Stimulated activated naive CD4-positive, alpha-beta T cell treated with Interleukin-2 at 50 U/mL for 16 hours (primary cell): ENCODE data around the gene PI4K2A.
A peak's percentile ranks its signal among the peaks of the same experiment; 100 is the strongest.
"Not testable (repeated sequence)": the region's sequence is repeated elsewhere in the genome, so short reads cannot be mapped to it uniquely, and the experiment has no call there.

ENCODE experiments used
- DNase-seq: peaks from one replicate; lab custom pipeline; 2025; lab: John Stamatoyannopoulos, UW

Gene PI4K2A

DNA sequence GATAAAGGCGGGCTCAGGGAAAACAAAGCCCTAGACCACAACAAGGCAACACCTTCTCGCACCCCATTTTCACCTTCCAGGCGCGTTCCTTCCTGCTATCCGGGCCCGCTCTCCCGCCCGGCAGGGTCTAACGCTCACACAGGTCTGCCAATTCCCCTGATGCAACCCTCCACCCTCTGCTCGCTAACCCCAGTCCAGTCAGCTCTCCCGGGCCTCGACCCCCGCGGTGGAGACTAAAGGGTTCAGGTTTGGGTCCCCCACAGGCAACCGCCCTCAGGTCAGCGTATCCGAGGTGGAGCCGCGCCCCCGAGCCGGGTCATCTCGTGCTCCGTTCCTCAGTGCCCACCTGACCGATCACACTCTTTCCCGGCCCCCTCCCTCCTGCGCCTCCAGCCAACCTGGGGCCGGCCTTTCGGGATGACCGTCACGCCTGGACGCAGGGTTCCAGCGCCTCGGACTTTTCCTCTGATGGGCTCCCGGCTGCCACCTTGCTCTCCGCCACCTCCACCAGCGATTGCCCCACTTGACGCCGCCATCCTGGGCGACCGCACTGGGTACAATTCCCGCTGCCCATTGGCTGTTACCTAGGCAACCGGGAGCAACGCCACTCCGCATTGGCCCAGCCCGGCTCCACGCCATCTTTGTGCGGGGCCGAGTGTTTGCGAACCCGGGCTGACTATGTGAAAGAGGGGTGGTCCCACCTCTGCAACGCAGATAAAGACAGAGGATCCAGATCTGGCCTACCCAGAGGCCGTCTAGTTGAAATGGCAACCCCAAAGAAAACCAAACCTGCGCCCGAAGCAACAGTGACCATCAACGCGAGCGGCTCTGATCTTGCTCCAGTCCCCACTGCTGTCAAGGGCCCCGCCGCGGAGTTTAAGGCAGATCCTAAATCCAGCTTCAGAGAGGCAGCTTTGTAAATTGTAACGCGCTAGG, 7.3 kb upstream of the PI4K2A start, which contains the start of gene MORN4:
Gene MORN4, minus strand, starts transcription at position 552 of the 936 bp plus-strand sequence. CDS start 13,847 bp downstream, outside the sequence.
- DNase-seq, result peak; percentile 92

DNA sequence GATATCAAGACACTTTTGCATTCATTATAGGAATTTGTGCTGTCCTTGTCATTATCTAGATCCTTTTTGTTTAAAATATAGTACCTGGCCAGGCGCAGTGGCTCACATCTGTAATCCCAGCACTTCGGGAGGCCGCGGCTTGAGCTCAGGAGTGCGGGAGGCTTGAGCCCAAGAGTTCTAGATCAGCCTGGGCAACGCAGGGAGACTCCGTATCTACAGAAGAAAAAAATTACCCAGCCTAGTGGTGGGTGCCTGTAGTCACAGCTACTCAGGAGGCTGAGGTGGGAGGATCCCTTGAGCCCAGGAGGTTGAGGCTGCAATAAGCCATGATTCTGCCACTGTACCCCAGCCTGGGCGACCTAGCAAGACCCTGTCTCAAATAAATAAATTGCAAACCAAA, 6.5 kb upstream of the PI4K2A start:
- DNase-seq, result no peak

DNA sequence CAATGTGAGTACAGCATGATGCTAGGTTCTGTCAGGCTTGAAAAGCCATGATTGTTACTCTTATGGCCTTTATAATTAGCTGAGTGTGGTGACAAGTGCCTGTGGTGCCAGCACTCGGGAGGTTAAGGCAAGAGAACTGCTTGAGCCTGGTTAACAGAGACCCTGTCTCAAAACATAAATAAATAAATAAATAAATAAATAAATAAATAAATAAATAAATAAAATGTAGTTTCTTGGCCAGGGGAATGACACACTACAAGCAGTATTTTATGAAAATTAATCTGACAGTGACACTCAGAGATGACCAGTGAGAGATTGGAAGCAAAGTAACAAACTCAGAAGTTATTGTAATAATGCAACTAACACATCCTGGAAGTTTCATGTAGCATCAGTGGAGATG, 4.9 kb upstream of the PI4K2A start:
- DNase-seq, result no peak

DNA sequence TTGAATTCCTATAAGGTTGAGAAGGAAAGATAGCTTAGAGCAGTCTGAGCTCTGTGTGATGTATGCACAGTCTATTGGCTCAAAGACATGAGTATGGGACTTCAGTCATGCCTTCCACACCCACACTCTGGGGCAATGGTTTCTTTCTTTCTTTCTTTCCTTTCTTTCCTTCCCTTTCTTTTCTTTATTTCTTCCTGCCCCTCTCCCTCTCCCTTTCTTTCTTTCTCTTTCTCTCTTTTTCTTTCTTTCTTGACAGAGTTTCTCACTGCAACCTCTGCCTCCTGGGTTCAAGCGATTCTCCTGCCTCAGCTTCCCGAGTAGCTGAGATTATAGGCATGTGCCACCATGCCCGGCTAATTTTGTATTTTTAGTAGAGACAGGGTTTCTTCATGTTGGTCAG, 1.4 kb upstream of the PI4K2A start:
- not testable (repeated sequence) for DNase-seq

DNA sequence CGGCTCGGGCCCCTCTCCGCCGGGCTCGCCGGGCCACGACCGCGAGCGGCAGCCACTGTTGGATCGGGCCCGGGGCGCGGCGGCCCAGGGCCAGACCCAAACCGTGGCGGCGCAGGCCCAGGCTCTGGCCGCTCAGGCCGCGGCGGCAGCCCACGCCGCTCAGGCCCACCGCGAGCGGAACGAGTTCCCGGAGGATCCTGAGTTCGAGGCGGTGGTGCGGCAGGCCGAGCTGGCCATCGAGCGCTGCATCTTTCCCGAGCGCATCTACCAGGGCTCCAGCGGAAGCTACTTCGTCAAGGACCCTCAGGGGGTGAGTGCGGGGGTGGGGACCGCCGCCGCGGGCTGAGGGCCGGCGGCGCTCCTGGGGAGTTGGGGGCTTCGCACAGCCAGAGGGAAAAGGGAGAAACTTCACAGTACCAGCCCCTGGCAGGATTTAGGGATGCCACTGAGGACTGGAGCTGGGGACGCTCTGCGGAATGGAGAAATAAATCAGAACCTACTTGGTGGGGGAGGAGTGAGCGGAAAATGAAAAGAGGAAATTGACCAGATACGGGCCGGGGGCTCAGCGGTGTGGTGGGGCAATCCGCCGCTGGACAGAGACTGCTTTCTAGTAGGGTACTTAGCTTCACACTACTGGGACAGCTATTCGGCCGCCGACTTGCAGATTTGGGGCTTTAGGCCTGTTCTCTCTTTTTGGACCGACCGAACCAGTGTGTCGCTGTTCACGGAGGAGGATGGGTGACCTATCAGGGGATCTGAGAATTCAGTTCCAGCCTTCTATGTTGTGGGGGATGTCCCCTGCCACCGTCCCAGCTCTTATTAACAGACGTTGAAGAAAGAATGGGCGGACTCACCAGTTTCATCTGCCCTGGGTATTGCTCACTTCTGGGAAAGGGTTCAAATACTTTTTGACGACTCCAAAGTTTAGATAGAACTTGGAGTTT, 669 bp downstream of the PI4K2A start:
- DNase-seq, result peak; percentile 16

DNA sequence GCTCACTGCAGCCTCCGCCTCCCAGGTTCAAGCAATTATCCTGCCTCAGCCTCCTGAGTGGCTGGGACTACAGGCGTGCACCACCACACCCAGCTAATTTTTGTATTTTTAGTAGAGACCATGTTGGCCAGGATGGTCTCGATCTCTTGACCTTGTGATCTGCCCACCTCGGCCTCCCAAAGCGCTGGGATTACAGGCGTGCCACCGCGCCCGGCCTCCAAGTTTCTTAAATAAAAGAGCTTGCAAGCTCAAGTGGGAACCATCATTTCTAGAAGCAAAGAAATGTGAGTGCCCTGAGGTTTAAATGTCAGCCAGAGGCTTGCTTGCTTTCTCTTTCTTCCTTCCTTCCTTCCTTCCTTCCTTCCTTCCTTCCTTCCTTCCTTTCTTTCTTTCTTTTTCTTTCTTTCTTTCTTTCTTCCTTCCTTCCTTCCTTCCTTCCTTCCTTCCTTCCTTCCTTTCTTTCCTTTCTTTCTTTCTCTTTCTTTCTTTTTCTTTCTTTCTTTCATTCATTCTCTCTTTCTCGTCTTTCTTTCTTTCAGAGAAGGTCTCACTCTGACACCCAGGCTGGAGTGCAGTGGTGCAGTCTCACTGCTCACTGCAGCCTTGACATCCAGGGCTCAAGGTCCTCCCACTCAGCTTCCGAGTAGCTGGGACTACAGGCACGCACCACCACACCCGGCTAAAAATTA, 2.1 kb downstream of the PI4K2A start:
- not testable (repeated sequence) for DNase-seq

DNA sequence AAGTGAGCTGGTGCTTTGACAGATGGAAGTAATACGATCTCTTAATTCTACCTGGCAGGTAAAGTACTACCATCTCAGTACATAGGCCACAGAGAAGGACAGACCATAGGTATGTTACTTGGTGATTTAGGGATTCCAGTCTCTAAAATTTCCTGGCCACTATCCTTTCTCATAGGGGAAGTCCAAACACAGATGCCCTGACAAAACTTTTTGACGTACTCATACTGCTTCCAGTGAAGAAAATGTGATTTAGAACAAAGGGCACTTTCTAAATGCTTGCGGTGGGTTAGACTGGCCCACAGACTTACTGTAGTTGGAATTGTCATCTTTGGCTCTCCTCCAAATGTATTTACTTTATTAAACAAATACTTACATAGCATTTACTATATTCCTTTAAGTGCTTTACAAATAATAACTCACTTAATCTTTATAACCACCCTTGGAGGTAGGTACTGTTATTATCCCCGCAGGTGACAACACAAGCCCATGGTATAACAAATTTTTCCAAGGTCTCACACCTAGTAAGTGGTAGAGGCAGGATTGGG, 3.0 kb downstream of the PI4K2A start:
- DNase-seq, result no peak

DNA sequence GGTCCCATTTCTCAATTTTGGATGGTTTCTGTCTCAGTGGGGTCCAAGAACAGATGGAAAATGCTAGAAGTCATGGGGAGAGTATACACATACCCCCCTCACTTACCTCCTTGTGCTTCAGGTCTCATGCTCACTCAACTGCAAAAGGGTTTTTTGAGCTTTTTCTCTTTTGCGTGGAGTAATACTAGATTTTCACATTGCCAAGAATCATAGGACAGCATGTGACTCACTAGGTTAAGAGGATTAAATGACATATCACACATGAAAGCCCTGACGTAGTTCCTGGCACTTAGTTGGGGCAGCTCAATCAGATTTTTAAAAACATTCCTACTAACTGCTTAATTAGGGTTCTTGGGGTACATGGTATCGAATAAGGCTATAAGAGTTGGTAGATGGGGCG, 4.5 kb downstream of the PI4K2A start:
- no peak for DNase-seq

DNA sequence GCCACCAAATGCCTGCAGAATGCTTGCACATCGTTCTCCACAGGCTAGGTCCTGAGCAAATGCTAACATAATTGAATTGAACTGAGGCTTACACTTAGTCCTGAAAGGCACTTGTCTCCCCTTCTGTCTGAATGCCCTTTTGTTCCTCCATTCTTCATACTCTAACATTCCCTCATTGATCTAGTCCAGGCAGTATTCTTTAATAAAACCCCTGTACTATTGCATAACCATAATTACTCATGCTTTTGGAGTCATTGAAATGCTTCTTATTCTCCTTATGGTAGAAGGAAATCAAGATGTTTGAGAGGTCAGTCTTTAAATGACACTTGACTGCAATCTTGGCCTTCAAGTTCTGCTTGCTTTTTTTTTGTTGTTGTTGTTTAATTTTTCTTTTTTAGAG, 7.1 kb downstream of the PI4K2A start:
- DNase-seq, result no peak

DNA sequence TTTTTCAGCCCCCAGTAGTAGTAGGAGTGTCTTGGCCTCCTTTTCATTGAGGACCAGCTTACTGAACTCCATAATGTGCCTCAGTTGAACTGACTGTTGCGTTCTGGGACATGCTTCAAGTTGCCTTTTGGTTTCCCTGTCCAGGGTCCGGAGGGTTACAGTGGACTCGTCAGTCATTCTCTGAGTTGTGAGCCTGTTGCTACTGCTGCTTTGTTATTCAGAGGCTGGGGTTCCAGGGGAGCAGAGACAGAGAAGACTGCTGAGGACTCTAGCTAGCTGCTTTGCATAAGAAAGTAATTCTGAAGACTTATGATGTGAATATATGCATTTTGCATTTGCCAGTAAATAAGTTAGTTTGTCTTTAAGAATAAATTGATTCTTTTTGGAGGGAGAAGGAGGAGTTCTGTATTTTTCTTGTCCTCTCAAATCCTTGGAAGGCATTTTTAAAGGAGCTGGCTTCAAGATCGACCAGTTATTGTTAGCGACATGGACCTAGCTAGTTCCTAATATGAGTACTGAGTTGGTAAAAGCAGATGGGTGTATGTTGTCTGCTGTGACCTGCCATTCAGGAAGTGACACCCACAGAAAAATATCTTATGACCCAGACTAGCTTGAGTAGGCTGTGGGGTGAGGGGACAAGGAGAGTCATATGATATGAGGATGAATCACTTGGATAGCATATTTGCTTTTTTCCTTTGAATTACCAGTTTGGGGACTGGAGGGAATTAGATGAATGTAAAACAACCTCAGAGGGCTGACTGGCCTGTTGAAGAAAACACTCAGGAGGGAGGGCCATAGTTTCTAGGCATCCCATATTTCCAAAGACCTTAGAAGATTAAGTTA, 8.3 kb downstream of the PI4K2A start:
- DNase-seq, result peak; percentile 28

DNA sequence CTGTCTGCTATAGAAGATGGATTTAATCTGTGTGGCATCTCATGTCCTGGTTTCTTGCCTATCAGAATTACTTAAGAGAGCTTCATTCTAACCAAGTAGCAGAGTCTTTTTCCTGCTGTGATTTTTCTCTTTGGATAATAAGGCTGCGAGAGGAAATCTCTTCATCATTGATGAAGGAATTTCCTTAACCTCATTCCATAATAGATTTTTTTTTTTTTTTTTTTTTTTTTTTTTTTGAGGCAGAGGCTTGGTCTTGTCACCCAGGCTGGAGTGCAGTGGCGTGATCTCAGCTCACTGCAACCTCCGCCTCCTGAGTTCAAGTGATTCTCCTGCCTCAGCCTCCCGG, 8.9 kb downstream of the PI4K2A start:
- DNase-seq, result not testable (repeated sequence)

DNA sequence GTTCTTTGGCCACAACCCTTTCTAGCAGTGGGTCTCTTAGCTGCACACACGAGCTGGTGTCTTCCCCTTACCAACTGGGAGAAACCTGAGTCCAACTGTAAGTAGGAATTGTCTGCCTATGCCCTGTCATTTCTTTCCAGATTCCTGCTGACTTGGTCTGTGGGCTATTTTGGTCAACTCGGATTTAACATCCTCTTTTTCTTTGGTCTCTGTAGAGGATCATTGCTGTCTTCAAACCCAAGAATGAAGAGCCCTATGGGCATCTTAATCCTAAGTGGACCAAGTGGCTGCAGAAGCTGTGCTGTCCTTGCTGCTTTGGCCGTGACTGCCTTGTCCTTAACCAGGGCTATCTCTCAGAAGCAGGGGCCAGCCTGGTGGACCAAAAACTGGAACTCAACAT, 10.3 kb downstream of the PI4K2A start:
- DNase-seq, result no peak

DNA sequence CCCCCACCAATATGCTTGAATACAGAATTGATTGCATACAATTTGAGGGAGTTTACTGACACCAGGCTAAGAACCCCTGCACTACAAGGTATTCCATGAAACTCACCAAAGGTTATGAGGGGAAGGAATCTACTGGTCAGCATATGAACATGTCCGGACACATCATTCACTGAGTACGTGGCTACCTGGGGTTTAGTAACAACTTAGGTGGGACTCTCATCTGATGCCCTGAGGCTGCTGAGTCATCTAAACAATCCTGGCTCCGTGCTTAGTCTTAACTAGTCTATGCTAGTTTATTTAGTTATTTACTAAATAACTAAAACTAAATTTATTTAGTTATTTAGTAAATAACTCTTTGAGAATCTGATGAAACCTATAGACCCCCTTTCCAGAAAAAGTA, 11.3 kb downstream of the PI4K2A start:
- no peak for DNase-seq

DNA sequence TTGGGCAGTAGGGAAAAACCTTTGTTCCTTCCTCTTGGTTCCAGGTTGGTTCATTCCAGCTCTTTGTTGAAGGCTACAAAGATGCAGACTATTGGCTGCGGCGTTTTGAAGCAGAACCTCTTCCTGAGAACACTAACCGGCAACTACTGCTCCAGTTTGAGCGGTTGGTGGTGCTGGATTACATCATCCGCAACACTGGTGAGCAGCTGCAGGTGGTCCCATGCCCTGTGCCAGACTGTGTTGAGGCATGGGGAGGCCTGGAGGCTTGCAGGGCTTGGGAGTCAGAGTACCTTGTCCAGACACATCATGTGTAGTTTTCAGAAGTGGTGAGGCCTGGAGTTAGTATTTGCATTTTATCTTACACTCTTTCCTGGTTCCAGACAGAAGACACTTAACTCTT, 16.3 kb downstream of the PI4K2A start:
- DNase-seq, result no peak

DNA sequence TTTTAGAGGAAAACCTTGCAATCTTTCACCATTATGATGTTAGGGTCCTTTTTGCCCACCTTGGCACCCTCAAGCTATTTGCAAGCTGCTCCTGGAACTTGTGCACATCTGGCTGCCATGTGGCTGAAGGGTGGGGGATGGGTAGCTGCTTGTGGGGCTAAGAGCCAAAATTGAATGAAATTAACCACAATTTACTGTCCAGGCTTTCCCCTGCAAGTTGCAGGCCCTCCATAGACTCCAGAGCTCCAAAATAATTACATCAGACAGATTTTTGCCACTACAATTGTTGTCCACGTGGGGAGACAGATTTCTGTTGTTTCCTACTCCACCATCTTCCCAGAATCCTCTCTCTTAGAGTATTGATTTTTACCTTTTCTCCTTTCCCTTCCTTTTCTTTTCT, 19.1 kb downstream of the PI4K2A start:
- no peak for DNase-seq

DNA sequence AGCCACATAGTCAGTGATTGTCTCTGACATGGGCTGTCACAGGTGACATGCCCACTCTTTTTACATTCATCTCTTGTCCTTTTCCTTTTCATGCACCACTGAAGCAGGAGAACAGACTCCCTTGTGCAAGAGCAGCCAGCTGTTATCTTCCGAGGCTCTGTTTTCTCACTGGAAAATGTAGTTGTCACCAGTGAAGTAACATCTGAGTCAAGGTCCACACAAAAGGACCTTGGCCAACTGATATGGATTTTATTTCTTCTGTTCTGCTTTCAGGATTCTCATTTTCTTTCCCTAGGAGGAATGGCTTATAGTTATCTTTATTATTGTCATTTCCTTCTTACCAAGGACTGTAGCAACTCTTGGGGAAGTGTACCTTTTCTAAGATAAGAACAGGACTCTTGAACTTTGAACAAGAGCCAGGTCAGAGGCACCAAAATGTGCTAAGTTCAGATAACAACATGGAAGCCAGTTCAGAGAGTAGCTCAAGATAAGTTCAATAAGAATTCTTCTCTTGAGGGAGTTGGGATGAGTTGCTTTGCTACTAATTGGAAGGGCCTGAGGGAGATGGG, 23.9 kb downstream of the PI4K2A start:
- no peak for DNase-seq

DNA sequence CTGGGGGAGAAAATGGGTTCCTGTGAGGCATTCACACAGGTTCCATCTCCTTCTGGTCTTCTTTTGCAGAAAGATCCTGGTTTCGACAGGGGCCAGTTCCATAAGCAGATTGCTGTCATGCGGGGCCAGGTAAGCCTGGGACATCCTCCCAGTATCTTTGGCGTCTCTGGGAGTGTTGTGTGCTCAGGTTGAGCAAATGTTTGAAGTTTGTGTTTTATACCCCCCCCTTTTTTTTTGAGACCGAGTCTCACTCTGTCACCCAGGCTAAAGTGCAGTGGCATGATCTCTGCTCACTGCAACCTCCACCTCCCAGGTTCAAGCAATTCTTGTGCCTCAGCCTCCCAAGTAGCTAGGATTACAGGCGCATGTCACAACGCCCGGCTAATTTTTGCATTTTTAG, 26.5 kb downstream of the PI4K2A start:
- no peak for DNase-seq

DNA sequence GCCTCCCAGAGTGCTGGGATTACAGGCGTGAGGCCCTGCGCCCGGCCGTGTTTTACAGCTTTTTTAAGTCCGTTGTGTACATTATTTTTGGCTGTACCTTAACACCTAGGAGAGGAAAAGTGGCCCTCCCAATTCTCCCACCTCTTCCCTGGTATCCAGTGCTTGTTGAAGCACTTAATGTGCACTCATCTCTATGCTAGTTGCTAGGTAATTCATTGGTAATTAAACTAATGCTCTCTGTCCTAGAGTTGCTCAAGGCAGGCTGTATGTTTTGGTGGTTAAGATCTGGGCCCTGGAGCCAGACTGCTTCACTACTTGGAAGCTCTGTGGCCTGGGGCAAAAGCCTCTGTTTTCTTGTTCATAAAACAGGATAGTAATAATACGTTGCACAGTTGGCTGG, 27.0 kb downstream of the PI4K2A start:
- DNase-seq, result no peak

DNA sequence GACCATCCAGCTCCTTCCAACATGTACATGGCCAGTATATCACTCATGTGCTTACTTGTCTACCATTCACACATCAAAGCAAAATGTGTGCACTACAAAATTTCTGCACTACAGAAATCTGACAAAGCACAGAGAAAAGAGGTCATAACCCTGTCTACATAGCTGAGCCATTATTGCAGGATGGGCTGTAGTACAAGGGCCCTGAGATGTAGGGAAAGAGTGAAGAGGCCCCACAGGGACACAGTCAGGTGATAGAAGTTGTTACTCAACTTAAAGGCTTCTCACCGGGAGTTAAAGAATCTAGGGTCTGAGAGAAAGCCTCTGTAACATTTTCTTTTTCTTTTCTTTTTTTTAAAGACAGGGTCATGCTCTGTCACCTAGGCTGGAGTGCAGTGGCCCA, 29.1 kb downstream of the PI4K2A start:
- no peak for DNase-seq

DNA sequence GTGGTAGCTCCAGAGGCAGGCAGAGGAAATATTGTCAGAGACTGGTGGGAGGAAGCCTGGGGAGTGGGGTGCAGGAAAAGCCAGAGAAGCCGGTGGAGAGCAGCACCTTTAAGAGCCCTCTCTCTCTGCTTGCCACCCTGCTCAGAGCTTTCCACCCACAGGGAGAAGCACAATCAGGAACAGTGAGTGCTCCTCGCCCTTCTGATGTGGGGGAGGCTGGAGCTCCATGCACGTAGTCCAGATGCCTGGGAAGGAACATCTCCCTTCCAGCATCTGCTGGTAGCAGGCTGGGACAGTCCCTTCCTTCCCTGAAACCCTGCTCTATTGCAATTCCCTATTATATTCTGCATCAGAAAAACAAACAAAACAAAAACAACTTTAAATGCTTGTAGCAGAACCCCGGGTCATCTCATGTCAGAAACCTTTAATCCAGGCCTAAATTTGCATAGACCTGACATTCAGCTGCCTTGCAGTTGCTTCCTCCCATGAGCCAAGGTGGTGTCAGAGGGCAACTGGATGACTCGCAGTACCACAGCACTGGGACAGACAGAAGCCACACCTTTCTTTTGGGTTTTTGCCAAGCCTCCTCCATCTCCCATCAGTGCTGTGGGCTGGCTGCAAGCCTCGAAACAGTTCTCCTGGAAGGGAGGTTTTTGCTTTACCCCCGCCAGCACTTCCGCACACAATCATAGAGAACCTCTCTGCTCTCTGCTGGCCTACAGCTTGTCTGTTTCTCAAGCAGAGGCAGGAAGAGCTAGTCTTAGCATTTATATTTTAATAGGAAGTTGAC, 33.5 kb downstream of the PI4K2A start:
- DNase-seq, result no peak
